HepG2 (cell line): ENCODE measurements around the gene GFAP. TPM values are rescaled to one million over a fixed set of nuclear protein-coding genes. Genes with fewer than 3 reads are reported as not detected.
A peak's percentile ranks its signal among the peaks of the same experiment; 100 is the strongest.

ENCODE experiments used
- CHD4 ChIP-seq: fragments of 200-600 bp; sonication (generic); IDR thresholded peaks from 2 replicates; pipeline ENCODE4 v1.7.0; 2017; ENCODE audit warnings: mild to moderate bottlenecking, low read length, borderline replicate concordance
- DMAP1 ChIP-seq: IDR thresholded peaks from 2 replicates; pipeline ENCODE4 v1.6.1; 2016
- DRAP1 ChIP-seq: IDR thresholded peaks from 2 replicates; pipeline ENCODE4 v1.6.1; 2016; ENCODE audit warnings: missing genetic modification reagents, missing compliant biosample characterization
- GABPA ChIP-seq, 2 experiments: IDR thresholded peaks; 2 replicates each; pipeline ENCODE4 v1.6.1; 2011 to 2016; ENCODE audit warnings: low read depth in 2 of 2, low read length in 1 of 2, missing biosample characterization in 1 of 2, missing genetic modification characterization in 1 of 2
- HNRNPUL1 ChIP-seq: fragments of 200-400 bp; formaldehyde crosslinking; IDR thresholded peaks from 2 replicates; pipeline ENCODE4 v1.6.1; 2017; ENCODE audit warnings: low read depth, mild to moderate bottlenecking, low read length, moderate library complexity
- HOXD1 ChIP-seq: sonication (generic); formaldehyde crosslinking; IDR thresholded peaks from 2 replicates; pipeline ENCODE4 v1.5.0; 2020; ENCODE audit warnings: missing genetic modification reagents
- KDM6A ChIP-seq: IDR thresholded peaks from 2 replicates; pipeline ENCODE4 v1.6.1; 2016; ENCODE audit warnings: low read depth
- LBX2 ChIP-seq: sonication (generic); formaldehyde crosslinking; IDR thresholded peaks from 2 replicates; pipeline ENCODE4 v1.5.0; 2020; ENCODE audit warnings: missing genetic modification reagents, mild to moderate bottlenecking, borderline replicate concordance
- LCORL ChIP-seq, 2 experiments: fragments of 450-650 bp in 1 of 2; sonication (generic) in 1 of 2; formaldehyde crosslinking in 1 of 2; IDR thresholded peaks; 2 replicates each; pipeline versions ENCODE4 v1.5.0 to v1.6.1; 2017 to 2020; ENCODE audit warnings: antibody characterized with exemption in 1 of 2, missing genetic modification reagents in 1 of 2
- MXD3 ChIP-seq: IDR thresholded peaks from 2 replicates; pipeline ENCODE4 v1.6.1; 2016; ENCODE audit warnings: mild to moderate bottlenecking, missing biosample characterization, missing genetic modification reagents
- PHB2 ChIP-seq: fragments of 450-650 bp; IDR thresholded peaks from 2 replicates; pipeline ENCODE4 v1.6.1; 2018; ENCODE audit not compliant: partially characterized antibody
- ZBTB37 ChIP-seq: sonication (generic); formaldehyde crosslinking; IDR thresholded peaks from 2 replicates; pipeline ENCODE4 v1.4.0; 2020; ENCODE audit warnings: mild to moderate bottlenecking, missing genetic modification reagents
- ZNF317 ChIP-seq: sonication (generic); formaldehyde crosslinking; IDR thresholded peaks from 2 replicates; pipeline ENCODE4 v1.5.0; 2020; ENCODE audit warnings: mild to moderate bottlenecking, missing genetic modification reagents
- ZNF543 ChIP-seq: sonication (generic); formaldehyde crosslinking; IDR thresholded peaks from 2 replicates; pipeline ENCODE4 v1.4.0; 2020; ENCODE audit warnings: mild to moderate bottlenecking, missing genetic modification reagents
- ZNF547 ChIP-seq: sonication (generic); formaldehyde crosslinking; IDR thresholded peaks from 2 replicates; pipeline ENCODE4 v1.5.1; 2020; ENCODE audit warnings: mild to moderate bottlenecking, missing genetic modification reagents
- ZNF556 ChIP-seq: sonication (generic); formaldehyde crosslinking; IDR thresholded peaks from 2 replicates; pipeline ENCODE4 v1.4.0; 2020; ENCODE audit warnings: mild to moderate bottlenecking, missing genetic modification reagents, borderline replicate concordance
- ZNF891 ChIP-seq: sonication (generic); formaldehyde crosslinking; IDR thresholded peaks from 2 replicates; pipeline ENCODE4 v1.5.0; 2020; ENCODE audit warnings: mild to moderate bottlenecking, missing genetic modification reagents
- polyA plus RNA-seq, 8 experiments: library from polyadenylated mRNA; depleted of rRNA in 3 of 8; stranded (reverse) in 7 of 8; unstranded in 1 of 8; fragments of >200 nt; fragmentation: Illumina TruSeq in 4 of 8; extraction: Trizol in 4 of 8; gene quantifications; 2 replicates each; pipeline versions ENCODE4 v1.2.1 to v1.2.3, GENCODE V29; 2011 to 2016; ENCODE audit warnings: low read depth in 4 of 8, missing spikeins in 1 of 8, mixed read lengths in 1 of 8; ENCODE audit not compliant: insufficient read depth in 1 of 8
- total RNA-seq, 5 experiments: library from RNA; depleted of rRNA; stranded (reverse); fragments of >200 nt; fragmentation: Illumina TruSeq; extraction: Trizol; gene quantifications; 2 replicates each; pipeline ENCODE4 v1.2.3, GENCODE V29; 2016; ENCODE audit warnings: low read depth in 1 of 5
- TF ChIP-seq, protein P1 (sequence below): sonication (generic); formaldehyde crosslinking; IDR thresholded peaks from 2 replicates; pipeline ENCODE4 v1.4.0; 2020; ENCODE audit warnings: mild to moderate bottlenecking, missing genetic modification reagents
- TF ChIP-seq, protein P2 (sequence below): sonication (generic); formaldehyde crosslinking; IDR thresholded peaks from 2 replicates; pipeline ENCODE4 v1.8.1; 2023; ENCODE audit warnings: missing genetic modification reagents, inconsistent platforms, borderline replicate concordance
- TF ChIP-seq, protein P3 (sequence below): sonication (generic); formaldehyde crosslinking; IDR thresholded peaks from 2 replicates; pipeline ENCODE4 v1.5.0; 2020; ENCODE audit warnings: mild to moderate bottlenecking, missing genetic modification reagents, borderline replicate concordance

The GFAP gene
- total and polyA plus RNA-seq, 2 of the 13 experiments (the other 11 are each of a cell fraction or from before 2014, with no cell fraction given) = 0.11 to 0.29 TPM

GRCh38 chr17:44947461-44948314 is 32.4 kb upstream of the GFAP start, which contains the start of gene KIF18B (continued):
- TF ChIP-seq DRAP1 (CRISPR knock-in tag) = peak; percentile 89
- TF ChIP-seq MXD3 (CRISPR knock-in tag) = 0 out of 2 replicates have a peak, but pooled peaks have one; percentile 55
- no peak for TF ChIP-seq CHD4
- no peak for TF ChIP-seq ZNF891 (CRISPR knock-in tag)
- TF ChIP-seq LCORL (IDR thresholded peaks at IDR 0.05) = no peak
- TF ChIP-seq LCORL (CRISPR knock-in tag; IDR thresholded peaks at IDR 0.05) = peak; percentile 30; the same call in 1 of the 2 replicates
- TF ChIP-seq KDM6A = no peak
- TF ChIP-seq PHB2 = no peak
- TF ChIP-seq ZBTB37 (CRISPR knock-in tag) = 0 out of 2 replicates have a peak, but pooled peaks have one; percentile 2
- TF ChIP-seq, protein P1, sequence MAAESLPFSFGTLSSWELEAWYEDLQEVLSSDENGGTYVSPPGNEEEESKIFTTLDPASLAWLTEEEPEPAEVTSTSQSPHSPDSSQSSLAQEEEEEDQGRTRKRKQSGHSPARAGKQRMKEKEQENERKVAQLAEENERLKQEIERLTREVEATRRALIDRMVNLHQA (CRISPR knock-in tag) = no peak
- TF ChIP-seq, protein P2, sequence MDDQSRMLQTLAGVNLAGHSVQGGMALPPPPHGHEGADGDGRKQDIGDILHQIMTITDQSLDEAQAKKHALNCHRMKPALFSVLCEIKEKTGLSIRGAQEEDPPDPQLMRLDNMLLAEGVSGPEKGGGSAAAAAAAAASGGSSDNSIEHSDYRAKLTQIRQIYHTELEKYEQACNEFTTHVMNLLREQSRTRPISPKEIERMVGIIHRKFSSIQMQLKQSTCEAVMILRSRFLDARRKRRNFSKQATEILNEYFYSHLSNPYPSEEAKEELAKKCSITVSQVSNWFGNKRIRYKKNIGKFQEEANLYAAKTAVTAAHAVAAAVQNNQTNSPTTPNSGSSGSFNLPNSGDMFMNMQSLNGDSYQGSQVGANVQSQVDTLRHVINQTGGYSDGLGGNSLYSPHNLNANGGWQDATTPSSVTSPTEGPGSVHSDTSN (CRISPR knock-in tag) = 0 out of 2 replicates have a peak, but pooled peaks have one; percentile 48
- TF ChIP-seq HNRNPUL1 = no peak
- TF ChIP-seq ZNF317 = no peak
- peak; percentile 93 for TF ChIP-seq ZNF556 (CRISPR knock-in tag)
- peak; percentile 95 for TF ChIP-seq DMAP1 (CRISPR knock-in tag)
- TF ChIP-seq GABPA (IDR thresholded peaks at IDR 0.05; ENCODE audit: low read depth, low read length) = peak; percentile 83
- TF ChIP-seq GABPA (CRISPR knock-in tag; IDR thresholded peaks at IDR 0.05; ENCODE audit: low read depth) = peak; percentile 95
- TF ChIP-seq ZNF547 (CRISPR knock-in tag) = peak; percentile 90
- TF ChIP-seq ZNF543 (CRISPR knock-in tag) = peak; percentile 30
- peak; percentile 68; the same call in 1 of the 2 replicates for TF ChIP-seq LBX2 (CRISPR knock-in tag)
- TF ChIP-seq, protein P3, sequence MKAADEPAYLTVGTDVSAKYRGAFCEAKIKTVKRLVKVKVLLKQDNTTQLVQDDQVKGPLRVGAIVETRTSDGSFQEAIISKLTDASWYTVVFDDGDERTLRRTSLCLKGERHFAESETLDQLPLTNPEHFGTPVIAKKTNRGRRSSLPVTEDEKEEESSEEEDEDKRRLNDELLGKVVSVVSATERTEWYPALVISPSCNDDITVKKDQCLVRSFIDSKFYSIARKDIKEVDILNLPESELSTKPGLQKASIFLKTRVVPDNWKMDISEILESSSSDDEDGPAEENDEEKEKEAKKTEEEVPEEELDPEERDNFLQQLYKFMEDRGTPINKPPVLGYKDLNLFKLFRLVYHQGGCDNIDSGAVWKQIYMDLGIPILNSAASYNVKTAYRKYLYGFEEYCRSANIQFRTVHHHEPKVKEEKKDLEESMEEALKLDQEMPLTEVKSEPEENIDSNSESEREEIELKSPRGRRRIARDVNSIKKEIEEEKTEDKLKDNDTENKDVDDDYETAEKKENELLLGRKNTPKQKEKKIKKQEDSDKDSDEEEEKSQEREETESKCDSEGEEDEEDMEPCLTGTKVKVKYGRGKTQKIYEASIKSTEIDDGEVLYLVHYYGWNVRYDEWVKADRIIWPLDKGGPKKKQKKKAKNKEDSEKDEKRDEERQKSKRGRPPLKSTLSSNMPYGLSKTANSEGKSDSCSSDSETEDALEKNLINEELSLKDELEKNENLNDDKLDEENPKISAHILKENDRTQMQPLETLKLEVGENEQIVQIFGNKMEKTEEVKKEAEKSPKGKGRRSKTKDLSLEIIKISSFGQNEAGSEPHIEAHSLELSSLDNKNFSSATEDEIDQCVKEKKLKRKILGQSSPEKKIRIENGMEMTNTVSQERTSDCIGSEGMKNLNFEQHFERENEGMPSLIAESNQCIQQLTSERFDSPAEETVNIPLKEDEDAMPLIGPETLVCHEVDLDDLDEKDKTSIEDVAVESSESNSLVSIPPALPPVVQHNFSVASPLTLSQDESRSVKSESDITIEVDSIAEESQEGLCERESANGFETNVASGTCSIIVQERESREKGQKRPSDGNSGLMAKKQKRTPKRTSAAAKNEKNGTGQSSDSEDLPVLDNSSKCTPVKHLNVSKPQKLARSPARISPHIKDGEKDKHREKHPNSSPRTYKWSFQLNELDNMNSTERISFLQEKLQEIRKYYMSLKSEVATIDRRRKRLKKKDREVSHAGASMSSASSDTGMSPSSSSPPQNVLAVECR (CRISPR knock-in tag) = peak; percentile 100
- TF ChIP-seq HOXD1 (CRISPR knock-in tag) = peak; percentile 53; the same call in 1 of the 2 replicates
